ENCODE measurements around the gene SV2B.

- TF ChIP-seq, protein P1, sequence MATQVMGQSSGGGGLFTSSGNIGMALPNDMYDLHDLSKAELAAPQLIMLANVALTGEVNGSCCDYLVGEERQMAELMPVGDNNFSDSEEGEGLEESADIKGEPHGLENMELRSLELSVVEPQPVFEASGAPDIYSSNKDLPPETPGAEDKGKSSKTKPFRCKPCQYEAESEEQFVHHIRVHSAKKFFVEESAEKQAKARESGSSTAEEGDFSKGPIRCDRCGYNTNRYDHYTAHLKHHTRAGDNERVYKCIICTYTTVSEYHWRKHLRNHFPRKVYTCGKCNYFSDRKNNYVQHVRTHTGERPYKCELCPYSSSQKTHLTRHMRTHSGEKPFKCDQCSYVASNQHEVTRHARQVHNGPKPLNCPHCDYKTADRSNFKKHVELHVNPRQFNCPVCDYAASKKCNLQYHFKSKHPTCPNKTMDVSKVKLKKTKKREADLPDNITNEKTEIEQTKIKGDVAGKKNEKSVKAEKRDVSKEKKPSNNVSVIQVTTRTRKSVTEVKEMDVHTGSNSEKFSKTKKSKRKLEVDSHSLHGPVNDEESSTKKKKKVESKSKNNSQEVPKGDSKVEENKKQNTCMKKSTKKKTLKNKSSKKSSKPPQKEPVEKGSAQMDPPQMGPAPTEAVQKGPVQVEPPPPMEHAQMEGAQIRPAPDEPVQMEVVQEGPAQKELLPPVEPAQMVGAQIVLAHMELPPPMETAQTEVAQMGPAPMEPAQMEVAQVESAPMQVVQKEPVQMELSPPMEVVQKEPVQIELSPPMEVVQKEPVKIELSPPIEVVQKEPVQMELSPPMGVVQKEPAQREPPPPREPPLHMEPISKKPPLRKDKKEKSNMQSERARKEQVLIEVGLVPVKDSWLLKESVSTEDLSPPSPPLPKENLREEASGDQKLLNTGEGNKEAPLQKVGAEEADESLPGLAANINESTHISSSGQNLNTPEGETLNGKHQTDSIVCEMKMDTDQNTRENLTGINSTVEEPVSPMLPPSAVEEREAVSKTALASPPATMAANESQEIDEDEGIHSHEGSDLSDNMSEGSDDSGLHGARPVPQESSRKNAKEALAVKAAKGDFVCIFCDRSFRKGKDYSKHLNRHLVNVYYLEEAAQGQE (IDR thresholded peaks at IDR 0.05; ENCODE audit: insufficient read depth in 1 of 2, low read depth in 2 of 2, low read length in 2 of 2), result no peak
- TF ChIP-seq POLR2AphosphoS5 (IDR thresholded peaks at IDR 0.05; ENCODE audit: low read depth, low read length), result no peak
These were observed 128.3 kb downstream of the SV2B start for GRCh38 chr15:91228383-91228782.

Data from PFSK-1 (cell line).